NCI-H82 treated with DMSO at 0.1 percent for 48 hours (cell line): ENCODE results near the gene ATP6V1B1.
A peak's percentile ranks its signal among the peaks of the same experiment; 100 is the strongest.

ENCODE experiments used
- DNase-seq: peaks from one replicate; lab custom pipeline; 2025; ENCODE audit not compliant: unreplicated experiment; lab: John Stamatoyannopoulos, UW

Gene ATP6V1B1

GRCh38 chr2:70935468-70936164 lies at the start of gene ATP6V1B1:
ATP6V1B1 (plus strand) TSS chr2:70935900; CDS start chr2:70935955, 55 bp downstream.
- no peak for DNase-seq

- no peak for DNase-seq
Measured at GRCh38 chr2:70886541-70886987, 49.1 kb upstream of the ATP6V1B1 start.

GRCh38 chr2:70887208-70887549 lies 48.5 kb upstream of the ATP6V1B1 start:
- DNase-seq: no peak

GRCh38 chr2:70887550-70888246 lies 48.0 kb upstream of the ATP6V1B1 start:
- no peak for DNase-seq

- DNase-seq: no peak
Measured at GRCh38 chr2:70888366-70888922, 47.3 kb upstream of the ATP6V1B1 start.

GRCh38 chr2:70888923-70889715 lies 46.6 kb upstream of the ATP6V1B1 start:
- no peak for DNase-seq

GRCh38 chr2:70889716-70890037 lies 46.0 kb upstream of the ATP6V1B1 start:
- DNase-seq: no peak

- DNase-seq: no peak
Measured at GRCh38 chr2:70890469-70891065, 45.1 kb upstream of the ATP6V1B1 start.

- no peak for DNase-seq
Measured at GRCh38 chr2:70891572-70892357, 43.9 kb upstream of the ATP6V1B1 start.

- DNase-seq: no peak
Measured at GRCh38 chr2:70892750-70893149, 43.0 kb upstream of the ATP6V1B1 start.

GRCh38 chr2:70893186-70893585 lies 42.5 kb upstream of the ATP6V1B1 start:
- no peak for DNase-seq

GRCh38 chr2:70894765-70895164 lies 40.9 kb upstream of the ATP6V1B1 start:
- DNase-seq: no peak

- no peak for DNase-seq
Measured at GRCh38 chr2:70895249-70895648, 40.5 kb upstream of the ATP6V1B1 start.

- no peak for DNase-seq
Measured at GRCh38 chr2:70895998-70896764, 39.5 kb upstream of the ATP6V1B1 start.

GRCh38 chr2:70896765-70897202 lies 38.9 kb upstream of the ATP6V1B1 start:
- no peak for DNase-seq

- no peak for DNase-seq
Measured at GRCh38 chr2:70897203-70897976, 38.3 kb upstream of the ATP6V1B1 start.

- DNase-seq: no peak
Measured at GRCh38 chr2:70897977-70898226, 37.8 kb upstream of the ATP6V1B1 start.

- peak; percentile 58 for DNase-seq
Measured at GRCh38 chr2:70898363-70899240, 37.1 kb upstream of the ATP6V1B1 start.
